ENCODE measurements around the gene GMDS. TPM values are rescaled to one million over a fixed set of nuclear protein-coding genes. Genes with fewer than 3 reads are reported as not detected.
A peak's percentile ranks its signal among the peaks of the same experiment; 100 is the strongest.

GMDS gene
- total RNA-seq, 1 donor from 2014 or later: 32.9 TPM

- no peak for DNase-seq (ENCODE audit: low read depth)
Measured at GRCh38 chr6:1896897-1897296, 348.5 kb downstream of the GMDS start.

GRCh38 chr6:1895721-1896120 lies 349.7 kb downstream of the GMDS start:
- DNase-seq (ENCODE audit: low read depth): peak; percentile 37

- peak; percentile 18 for DNase-seq (ENCODE audit: low read depth)
Measured at GRCh38 chr6:1894954-1895353, 350.5 kb downstream of the GMDS start.

GRCh38 chr6:1893470-1894130 lies 351.8 kb downstream of the GMDS start:
- no peak for DNase-seq (ENCODE audit: low read depth)

GRCh38 chr6:1892716-1893115 lies 352.7 kb downstream of the GMDS start:
- no peak for DNase-seq (ENCODE audit: low read depth)

GRCh38 chr6:1890987-1891386 lies 354.4 kb downstream of the GMDS start:
- DNase-seq (ENCODE audit: low read depth): no peak

- DNase-seq (ENCODE audit: low read depth): no peak
Measured at GRCh38 chr6:1890071-1890470, 355.3 kb downstream of the GMDS start.

- peak; percentile 21 for DNase-seq (ENCODE audit: low read depth)
Measured at GRCh38 chr6:1885576-1886011, 359.8 kb downstream of the GMDS start.

GRCh38 chr6:1884313-1884712 lies 361.1 kb downstream of the GMDS start:
- no peak for DNase-seq (ENCODE audit: low read depth)

- no peak for DNase-seq (ENCODE audit: low read depth)
Measured at GRCh38 chr6:1878330-1878729, 367.1 kb downstream of the GMDS start.

GRCh38 chr6:1873781-1874180 lies 371.6 kb downstream of the GMDS start:
- DNase-seq (ENCODE audit: low read depth): no peak

- DNase-seq (ENCODE audit: low read depth): peak; percentile 50
Measured at GRCh38 chr6:1872649-1873131, 372.7 kb downstream of the GMDS start.

GRCh38 chr6:1871724-1872315 lies 373.6 kb downstream of the GMDS start:
- DNase-seq (ENCODE audit: low read depth): no peak

- no peak for DNase-seq (ENCODE audit: low read depth)
Measured at GRCh38 chr6:1870932-1871331, 374.5 kb downstream of the GMDS start.

- DNase-seq (ENCODE audit: low read depth): no peak
Measured at GRCh38 chr6:1870251-1870650, 375.2 kb downstream of the GMDS start.

- no peak for DNase-seq (ENCODE audit: low read depth)
Measured at GRCh38 chr6:1869769-1870168, 375.6 kb downstream of the GMDS start.

GRCh38 chr6:1869308-1869707 lies 376.1 kb downstream of the GMDS start:
- DNase-seq (ENCODE audit: low read depth): no peak

- no peak for DNase-seq (ENCODE audit: low read depth)
Measured at GRCh38 chr6:1868561-1869261, 376.7 kb downstream of the GMDS start.

- no peak for DNase-seq (ENCODE audit: low read depth)
Measured at GRCh38 chr6:1867197-1867596, 378.2 kb downstream of the GMDS start.

GRCh38 chr6:1865585-1865984 lies 379.8 kb downstream of the GMDS start:
- no peak for DNase-seq (ENCODE audit: low read depth)

- peak; percentile 42 for DNase-seq (ENCODE audit: low read depth)
Measured at GRCh38 chr6:1864496-1864895, 380.9 kb downstream of the GMDS start.

- DNase-seq (ENCODE audit: low read depth): no peak
Measured at GRCh38 chr6:1862411-1862810, 383.0 kb downstream of the GMDS start.

GRCh38 chr6:1860756-1861348 lies 384.6 kb downstream of the GMDS start:
- no peak for DNase-seq (ENCODE audit: low read depth)

Measured in renal cortical epithelial cell (primary cell).